HG02852 (cell line): Measurements from ENCODE around the gene NPR1.
"Not testable (repeated sequence)": the region's sequence is repeated elsewhere in the genome, so short reads cannot be mapped to it uniquely, and the experiment has no call there.

ENCODE experiments used
- ATAC-seq: cut with Tn5 transposase; IDR thresholded peaks from one replicate; pipeline ENCODE4 v1.9.1; 2021; ENCODE audit warnings: mild to moderate bottlenecking, moderate library complexity; ENCODE audit not compliant: unreplicated experiment

Gene NPR1

GRCh38 chr1:153679337-153680119, 1.0 kb downstream of the NPR1 start:
- ATAC-seq, result no peak

- ATAC-seq, result no peak
These were observed 1.6 kb downstream of the NPR1 start for GRCh38 chr1:153680120-153680403.

GRCh38 chr1:153682730-153683129, 4.2 kb downstream of the NPR1 start:
- ATAC-seq, result no peak

- no peak for ATAC-seq
These were observed 5.4 kb downstream of the NPR1 start for GRCh38 chr1:153683854-153684253.

GRCh38 chr1:153684892-153685291, 6.4 kb downstream of the NPR1 start:
- no peak for ATAC-seq

GRCh38 chr1:153685544-153686340, 7.3 kb downstream of the NPR1 start:
- no peak for ATAC-seq

GRCh38 chr1:153687346-153688125, 9.0 kb downstream of the NPR1 start:
- ATAC-seq, result no peak

GRCh38 chr1:153688276-153688675, 9.8 kb downstream of the NPR1 start:
- ATAC-seq, result no peak

GRCh38 chr1:153688736-153689328, 10.3 kb downstream of the NPR1 start:
- no peak for ATAC-seq

GRCh38 chr1:153693466-153693865, 15.0 kb downstream of the NPR1 start:
- ATAC-seq, result no peak

- ATAC-seq, result no peak
These were observed 18.3 kb downstream of the NPR1 start for GRCh38 chr1:153696741-153697140.

GRCh38 chr1:153697191-153698019, 18.9 kb downstream of the NPR1 start:
- ATAC-seq, result no peak

- no peak for ATAC-seq
These were observed 19.8 kb downstream of the NPR1 start for GRCh38 chr1:153698020-153698922.

GRCh38 chr1:153698923-153699714, 20.6 kb downstream of the NPR1 start:
- ATAC-seq, result no peak

GRCh38 chr1:153699768-153700167, 21.3 kb downstream of the NPR1 start:
- ATAC-seq, result no peak

GRCh38 chr1:153705484-153705883, 27.0 kb downstream of the NPR1 start:
- no peak for ATAC-seq

- ATAC-seq, result no peak
These were observed 32.5 kb downstream of the NPR1 start for GRCh38 chr1:153711026-153711425.

- ATAC-seq, result not testable (repeated sequence)
These were observed 37.7 kb downstream of the NPR1 start for GRCh38 chr1:153716211-153716610.

GRCh38 chr1:153717330-153717729, 38.8 kb downstream of the NPR1 start:
- no peak for ATAC-seq
